GM19468 (cell line): ENCODE results near the gene KCMF1.

ENCODE experiments used
- ATAC-seq: cut with Tn5 transposase; IDR thresholded peaks from one replicate; pipeline ENCODE4 v1.9.1; 2021; ENCODE audit warnings: mild to moderate bottlenecking, moderate library complexity, moderate number of reproducible peaks; ENCODE audit not compliant: unreplicated experiment; ENCODE audit errors: extremely low read depth

The KCMF1 gene

DNA sequence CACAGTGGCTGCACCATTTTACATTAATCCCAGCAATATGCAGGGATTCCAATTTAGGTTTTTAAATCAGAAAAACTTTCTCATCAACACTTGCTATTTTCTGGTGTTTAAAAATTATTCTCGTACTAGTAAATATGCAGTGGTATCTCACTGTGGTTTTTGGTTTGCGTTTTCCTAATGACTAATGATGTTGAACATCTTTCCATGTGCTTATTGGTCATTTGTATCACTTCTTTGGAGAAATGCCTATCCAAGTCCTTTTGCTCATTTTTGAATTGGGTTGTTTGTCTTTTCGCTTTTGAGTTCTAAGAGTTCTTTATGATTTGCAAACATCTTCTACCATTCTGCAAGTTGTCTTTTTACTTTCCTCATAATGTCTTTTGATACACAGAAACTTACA lies 100.1 kb downstream of the KCMF1 start:
- no peak for ATAC-seq

GRCh38 chr2:85073033-85073432 lies 102.1 kb downstream of the KCMF1 start:
- ATAC-seq = no peak

DNA sequence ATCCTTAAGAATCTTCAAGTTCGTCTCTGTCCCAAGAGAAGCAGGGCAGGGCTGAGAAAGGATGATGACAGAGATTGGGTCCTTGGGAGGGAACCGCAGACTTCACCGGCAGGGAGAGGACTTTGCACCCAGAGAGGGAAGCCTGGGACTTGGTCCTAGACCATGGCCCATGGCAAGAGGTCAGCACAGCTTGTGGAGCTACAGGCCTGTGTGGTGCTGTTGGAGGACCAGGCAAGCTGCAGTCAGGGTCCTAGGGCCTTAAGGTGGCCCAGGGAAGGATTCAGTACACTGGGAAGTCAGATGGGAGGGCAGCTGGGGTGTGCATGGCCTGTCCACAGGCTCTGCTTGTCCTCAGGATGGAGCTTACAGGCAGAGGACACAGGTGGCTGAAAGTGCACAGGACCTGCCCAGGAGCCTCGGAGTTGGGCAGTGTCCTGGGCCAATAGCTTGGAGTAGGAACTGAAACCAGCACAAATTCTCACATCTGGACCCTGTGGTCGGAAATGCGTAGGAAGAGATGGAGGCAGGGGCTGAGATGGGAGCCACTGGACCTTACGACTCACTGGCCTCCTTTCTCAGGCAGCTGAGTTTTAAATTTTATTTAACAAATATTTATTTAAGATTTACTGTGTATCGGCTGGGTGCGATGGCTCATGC lies 105.8 kb downstream of the KCMF1 start:
- ATAC-seq = no peak

DNA sequence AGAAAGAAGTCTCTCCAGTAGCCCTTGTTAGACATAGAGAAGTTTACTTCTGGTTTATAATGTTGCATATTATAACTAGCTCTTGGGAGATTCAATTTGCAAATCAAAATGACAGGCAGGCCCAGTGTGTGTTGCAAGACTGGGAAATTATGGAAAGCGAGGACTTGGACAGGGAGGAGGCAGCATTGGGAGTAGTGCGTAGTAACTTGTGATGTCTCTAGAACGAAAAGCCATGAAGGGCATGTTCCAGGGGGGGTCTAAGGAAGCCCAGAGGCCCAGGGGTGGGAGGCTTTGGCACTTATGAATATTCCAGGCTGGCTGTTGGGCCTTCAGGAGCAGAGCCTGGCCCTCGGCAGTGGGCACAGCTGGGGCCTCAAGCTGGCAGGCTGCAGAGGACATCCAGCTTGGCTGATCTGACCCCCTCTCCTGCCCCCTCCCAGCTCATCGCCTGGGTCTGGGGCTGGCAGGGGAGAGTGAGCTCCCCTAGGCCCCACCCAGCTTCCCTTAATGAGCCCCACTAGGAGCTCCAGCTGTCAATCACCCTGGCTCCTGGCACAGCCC lies 107.0 kb downstream of the KCMF1 start:
- no peak for ATAC-seq

GRCh38 chr2:85078536-85078935 lies 107.6 kb downstream of the KCMF1 start:
- no peak for ATAC-seq

GRCh38 chr2:85083092-85083491 lies 112.1 kb downstream of the KCMF1 start:
- no peak for ATAC-seq

DNA sequence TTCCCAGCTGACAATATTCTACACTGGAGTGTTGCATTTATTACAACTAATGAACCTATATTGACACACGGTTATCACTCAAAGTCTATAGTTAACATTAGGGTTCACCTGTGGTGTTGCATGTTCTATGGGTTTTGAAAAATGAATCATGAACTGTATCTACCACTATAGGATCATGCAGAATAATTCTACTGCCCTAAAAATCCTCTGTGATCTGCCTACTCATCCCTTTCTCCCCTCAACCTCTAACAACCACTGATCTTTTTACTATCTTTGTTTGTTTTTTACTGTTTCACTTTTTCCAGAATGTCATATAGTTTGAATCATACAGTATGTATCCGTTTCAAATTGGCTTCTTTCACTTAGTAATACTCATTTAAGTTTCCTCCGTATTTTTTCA lies 114.6 kb downstream of the KCMF1 start:
- ATAC-seq = no peak

- no peak for ATAC-seq
These were observed 116.6 kb downstream of the KCMF1 start for GRCh38 chr2:85087541-85087940.

GRCh38 chr2:85088921-85089320 lies 118.0 kb downstream of the KCMF1 start:
- no peak for ATAC-seq

DNA sequence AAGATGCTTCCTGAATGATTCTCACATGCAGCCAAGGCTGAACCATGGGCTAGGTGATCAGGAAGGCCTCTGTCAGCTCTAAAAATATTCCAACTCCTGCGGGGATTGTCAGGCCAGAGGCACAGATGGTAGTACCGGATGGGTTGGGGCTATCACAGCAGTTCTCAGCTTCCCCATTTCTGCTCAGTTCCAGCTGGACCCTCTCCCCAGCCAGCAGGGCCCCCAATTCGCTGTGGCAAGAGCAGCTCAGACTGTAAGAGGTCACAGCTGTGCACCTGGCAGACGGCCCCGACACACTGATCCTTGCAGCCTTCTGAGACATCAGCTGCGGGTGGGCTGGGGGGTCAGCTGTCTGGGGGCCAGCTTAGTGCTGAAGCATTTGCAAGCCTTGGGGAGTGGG lies 118.6 kb downstream of the KCMF1 start:
- ATAC-seq = no peak

GRCh38 chr2:85091838-85092237 lies 120.9 kb downstream of the KCMF1 start:
- no peak for ATAC-seq

DNA sequence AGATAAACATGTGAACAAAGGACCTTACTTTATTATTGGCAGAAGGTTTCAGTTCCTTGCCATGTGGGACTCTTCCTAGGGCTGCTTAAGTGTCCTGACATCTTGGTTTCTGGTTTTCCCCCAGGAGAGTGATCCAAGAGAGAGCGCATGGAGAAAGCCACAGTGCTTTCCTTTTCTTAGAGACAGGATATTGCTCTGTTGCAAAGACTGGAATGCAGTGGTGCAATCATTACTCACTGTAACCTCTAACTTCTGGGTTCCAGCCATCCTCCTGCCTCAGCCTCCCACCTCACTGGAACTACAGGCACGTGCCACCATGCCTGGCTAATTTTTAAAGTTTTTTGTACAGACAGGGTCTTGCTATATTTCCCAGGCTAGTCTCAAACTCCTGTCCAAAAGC lies 124.1 kb downstream of the KCMF1 start:
- no peak for ATAC-seq

DNA sequence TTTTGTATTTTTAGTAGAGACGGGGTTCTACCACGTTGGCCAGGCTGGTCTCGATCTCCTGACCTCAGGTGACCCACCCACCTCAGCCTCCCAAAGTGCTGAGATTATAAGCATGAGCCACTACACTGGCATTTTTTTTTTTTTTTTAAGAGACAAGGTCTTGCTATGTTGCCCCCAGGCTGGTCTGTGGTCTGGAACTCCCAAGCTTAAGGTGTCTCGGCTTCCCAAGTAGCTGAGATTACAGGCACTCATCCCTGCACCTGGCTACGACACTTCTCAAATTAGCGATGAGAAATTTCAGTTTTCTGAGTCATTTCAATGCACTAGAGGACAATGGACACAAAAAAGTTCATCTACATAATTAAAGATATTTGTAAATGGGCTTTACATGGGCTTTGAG lies 125.7 kb downstream of the KCMF1 start:
- no peak for ATAC-seq

DNA sequence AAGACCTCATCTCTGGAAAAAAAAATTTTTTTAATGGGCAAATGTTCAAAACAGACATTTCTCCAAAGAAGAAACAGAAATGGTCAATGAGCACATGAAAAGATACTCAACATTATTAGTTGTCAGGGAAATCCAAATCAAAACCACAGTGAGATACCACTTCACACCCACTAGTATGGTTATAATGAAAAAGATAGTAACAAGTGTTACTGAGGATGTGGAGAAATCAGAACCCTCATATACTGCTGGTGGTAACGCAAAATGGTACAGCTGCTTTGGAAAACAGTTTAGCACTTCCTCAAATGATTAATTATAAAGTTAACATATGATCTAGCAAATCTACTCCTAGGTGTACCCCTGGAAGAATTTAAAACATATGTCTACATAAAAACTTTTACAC lies 133.3 kb downstream of the KCMF1 start:
- no peak for ATAC-seq

- ATAC-seq = no peak
These were observed 135.7 kb downstream of the KCMF1 start for GRCh38 chr2:85106489-85107180.
